IMR-90 (cell line): ENCODE results near the gene HDAC3. TPM values are rescaled to one million over a fixed set of nuclear protein-coding genes. Genes with fewer than 3 reads are reported as not detected.

Experiments
- ATAC-seq: fragments of 200-7000 bp; cut with Tn5 transposase; 2 replicates; pipeline ENCODE4 v1.9.1; 2020; ENCODE audit warnings: low read depth, mild to moderate bottlenecking, moderate library complexity
- BruUV-seq: library from RNA; stranded (reverse); fragments of 400-500 nt; replicated peaks from 2 replicates; lab custom pipeline; 2021; lab: Mats Ljungman, UMichigan
- CTCF ChIA-PET: fragments of 300-600 bp; formaldehyde crosslinking; extraction: SDS; loops from one replicate; lab custom pipeline; 2021; ENCODE audit warnings: antibody characterized with exemption; lab: Yijun Ruan, JAX
- POLR2A ChIA-PET: fragments of 300-600 bp; sonication (Branson Sonifier 250); formaldehyde crosslinking; loops from one replicate; lab custom pipeline; 2022; ENCODE audit warnings: antibody characterized with exemption; ENCODE audit not compliant: unreplicated experiment; lab: Charles Lee
- DNase-seq: peaks from one replicate; pipeline ENCODE4 v3.0.0; 2013
- H2AFZ ChIP-seq: replicated peaks from 2 replicates; pipeline ENCODE3; 2013; ENCODE audit warnings: low read length, mild to moderate bottlenecking; ENCODE audit not compliant: poor library complexity
- H2AK5ac ChIP-seq: 2 replicates; pipeline ENCODE4 v1.6.1; 2013; ENCODE audit warnings: low read depth, low read length, inconsistent platforms
- H2AK9ac ChIP-seq: replicated peaks from 2 replicates; pipeline ENCODE3; 2013; ENCODE audit warnings: mild to moderate bottlenecking, low read depth, low read length, moderate library complexity; ENCODE audit not compliant: poor library complexity
- H2BK120ac ChIP-seq: 2 replicates; pipeline ENCODE4 v1.6.1; 2013; ENCODE audit warnings: low read depth, low read length, inconsistent platforms
- H2BK15ac ChIP-seq: 3 replicates; pipeline ENCODE4 v1.6.1; 2013; ENCODE audit warnings: low read depth, low read length, inconsistent platforms
- H2BK20ac ChIP-seq: 2 replicates; pipeline ENCODE4 v1.6.1; 2013; ENCODE audit warnings: low read depth, mild to moderate bottlenecking, inconsistent platforms, low read length, moderate library complexity
- H2BK5ac ChIP-seq: 2 replicates; pipeline ENCODE4 v1.6.1; 2013; ENCODE audit warnings: mild to moderate bottlenecking, low read depth, low read length, inconsistent platforms; ENCODE audit not compliant: poor library complexity, severe bottlenecking
- H3K14ac ChIP-seq: replicated peaks from 2 replicates; pipeline ENCODE4 v1.6.1; 2013; ENCODE audit warnings: low read depth, low read length, inconsistent platforms
- H3K18ac ChIP-seq: 2 replicates; pipeline ENCODE4 v1.6.1; 2013; ENCODE audit warnings: low read depth, low read length, control low read depth
- H3K23ac ChIP-seq: 2 replicates; pipeline ENCODE4 v1.6.1; 2013; ENCODE audit warnings: low read depth, low read length, inconsistent platforms
- H3K27ac ChIP-seq: 2 replicates; pipeline ENCODE4 v1.5.1; 2013; ENCODE audit warnings: mild to moderate bottlenecking, control low read depth, low read length; ENCODE audit not compliant: insufficient read depth
- H3K27me3 ChIP-seq: 2 replicates; pipeline ENCODE4 v1.6.1; 2013; ENCODE audit warnings: low read length; ENCODE audit not compliant: control insufficient read depth, insufficient read depth
- H3K36me3 ChIP-seq: 2 replicates; pipeline ENCODE4 v1.6.1; 2013; ENCODE audit warnings: low read length, mixed read lengths; ENCODE audit not compliant: control insufficient read depth, insufficient read depth
- H3K4ac ChIP-seq: 2 replicates; pipeline ENCODE4 v1.6.1; 2013; ENCODE audit warnings: low read depth, low read length, inconsistent platforms
- H3K4me1 ChIP-seq: 2 replicates; pipeline ENCODE4 v1.6.1; 2013; ENCODE audit warnings: low read length, mixed read lengths; ENCODE audit not compliant: control insufficient read depth, insufficient read depth
- H3K4me2 ChIP-seq: 2 replicates; pipeline ENCODE4 v1.6.1; 2013; ENCODE audit warnings: low read depth, mild to moderate bottlenecking, control low read depth, low read length, moderate library complexity
- H3K4me3 ChIP-seq: 2 replicates; pipeline ENCODE4 v1.5.1; 2013; ENCODE audit warnings: low read depth, mild to moderate bottlenecking, control low read depth, low read length, moderate library complexity; ENCODE audit not compliant: insufficient read depth
- H3K56ac ChIP-seq: 2 replicates; pipeline ENCODE4 v1.6.1; 2013; ENCODE audit warnings: low read length, inconsistent platforms; ENCODE audit not compliant: insufficient read depth; ENCODE audit errors: extremely low read depth
- H3K79me1 ChIP-seq, 2 experiments: 2 replicates each; pipeline ENCODE4 v1.6.1; 2013; ENCODE audit warnings: low read length in 2 of 2, inconsistent platforms in 1 of 2, low read depth in 1 of 2
- H3K9ac ChIP-seq: 2 replicates; pipeline ENCODE4 v1.6.1; 2013; ENCODE audit warnings: low read depth, low read length, control low read depth
- H3K9me1 ChIP-seq: 2 replicates; pipeline ENCODE4 v1.6.1; 2013; ENCODE audit warnings: low read length, inconsistent platforms; ENCODE audit not compliant: insufficient read depth
- H3K9me3 ChIP-seq: 2 replicates; pipeline ENCODE4 v1.6.1; 2013; ENCODE audit warnings: low read length; ENCODE audit not compliant: control insufficient read depth, insufficient read depth
- H4K20me1 ChIP-seq: 2 replicates; pipeline ENCODE4 v1.6.1; 2013; ENCODE audit warnings: low read length, inconsistent platforms; ENCODE audit not compliant: insufficient read depth
- H4K5ac ChIP-seq: 2 replicates; pipeline ENCODE4 v1.6.1; 2013; ENCODE audit warnings: mild to moderate bottlenecking, low read depth, low read length, control low read depth
- H4K8ac ChIP-seq, 2 experiments: 2 replicates each; pipeline ENCODE4 v1.6.1; 2013; ENCODE audit warnings: low read depth in 2 of 2, low read length in 2 of 2, control low read depth in 1 of 2, inconsistent platforms in 1 of 2
- H4K91ac ChIP-seq: 2 replicates; pipeline ENCODE4 v1.6.1; 2013; ENCODE audit warnings: low read depth, low read length, inconsistent platforms; ENCODE audit not compliant: insufficient read depth
- BHLHE40 ChIP-seq: fragments of 150-350 bp; IDR thresholded peaks from 2 replicates; pipeline ENCODE4 v1.6.1; 2016; ENCODE audit warnings: mild to moderate bottlenecking, low read depth, low read length
- CEBPB ChIP-seq: IDR thresholded peaks from 2 replicates; pipeline ENCODE4 v1.6.1; 2012; ENCODE audit warnings: low read depth, low read length, improper control_type of control experiment
- CHD1 ChIP-seq: IDR thresholded peaks from 2 replicates; pipeline ENCODE4 v1.6.1; 2012; ENCODE audit warnings: low read depth, low read length, improper control_type of control experiment
- FOS ChIP-seq: fragments of 150-350 bp; IDR thresholded peaks from 2 replicates; pipeline ENCODE4 v1.6.1; 2016; ENCODE audit warnings: low read depth, low read length
- MAFK ChIP-seq: IDR thresholded peaks from 2 replicates; pipeline ENCODE4 v1.6.1; 2012; ENCODE audit warnings: low read depth, low read length, improper control_type of control experiment
- MAZ ChIP-seq: IDR thresholded peaks from 2 replicates; pipeline ENCODE4 v1.6.1; 2012; ENCODE audit warnings: low read depth, mild to moderate bottlenecking, low read length, improper control_type of control experiment, moderate library complexity, borderline replicate concordance
- MXI1 ChIP-seq: IDR thresholded peaks from 2 replicates; pipeline ENCODE4 v1.6.1; 2012; ENCODE audit warnings: low read depth, mild to moderate bottlenecking, low read length, moderate library complexity, borderline replicate concordance
- NFE2L2 ChIP-seq: fragments of 150-350 bp; IDR thresholded peaks from 2 replicates; pipeline ENCODE4 v1.6.1; 2016; ENCODE audit warnings: low read depth, mild to moderate bottlenecking, low read length
- POLR2A ChIP-seq: IDR thresholded peaks from 2 replicates; pipeline ENCODE4 v1.6.1; 2012; ENCODE audit warnings: mild to moderate bottlenecking, low read depth, low read length
- RAD21 ChIP-seq: IDR thresholded peaks from 2 replicates; pipeline ENCODE4 v1.6.1; 2012; ENCODE audit warnings: low read length, improper control_type of control experiment
- RCOR1 ChIP-seq: IDR thresholded peaks from 2 replicates; pipeline ENCODE4 v1.6.1; 2012; ENCODE audit warnings: mild to moderate bottlenecking, low read length, improper control_type of control experiment; ENCODE audit not compliant: insufficient replicate concordance
- RFX5 ChIP-seq: IDR thresholded peaks from 2 replicates; pipeline ENCODE4 v1.8.0; 2012; ENCODE audit warnings: low read depth, mild to moderate bottlenecking, low read length, moderate library complexity
- SMC3 ChIP-seq: fragments of 150-350 bp; IDR thresholded peaks from 2 replicates; pipeline ENCODE4 v1.6.1; 2016; ENCODE audit warnings: low read depth, mild to moderate bottlenecking, antibody characterized with exemption, low read length, moderate library complexity
- WGBS, 2 experiments: methylation state at CpG; one replicate each; pipeline versions ENCODE4 v1.1.5 to v1.1.7; 2013; ENCODE audit warnings: missing lambda C conversion rate in 2 of 2; ENCODE audit not compliant: insufficient read length in 1 of 2; ENCODE audit errors: extremely low coverage in 2 of 2; 5-methylcytosine and 5-hydroxymethylcytosine counted together
- dilution Hi-C: fragments of 300-500 bp; cut with HindIII; formaldehyde crosslinking; loops from one replicate; pipeline ENCODE4 v1.14.3; 2018; ENCODE audit warnings: low sequenced_read_pairs; ENCODE audit not compliant: unreplicated experiment
- in situ Hi-C: fragments of 300-500 bp; cut with MboI; formaldehyde crosslinking; loops from 3 replicates; pipeline ENCODE4 v1.14.3; 2019; ENCODE audit warnings: low sequenced_read_pairs, inconsistent platforms, mixed read lengths
- intact Hi-C: fragments of 100-400 bp; cut with micrococcal nuclease; formaldehyde crosslinking; loops from 2 replicates; pipeline ENCODE4 v1.10.0; 2022
- polyA plus RNA-seq, 3 experiments: library from polyadenylated mRNA; depleted of rRNA; stranded (reverse); fragments of >200 nt; gene quantifications; 2 replicates each; pipeline ENCODE4 v1.2.3, GENCODE V29; 2012; ENCODE audit warnings: low replicate concordance in 1 of 3
- total RNA-seq: library from RNA; depleted of rRNA; stranded (reverse); fragments of >200 nt; gene quantifications from 2 replicates; pipeline ENCODE4 v1.2.3, GENCODE V29; 2012
- TF ChIP-seq, protein P1 (sequence below): fragments of 150-350 bp; IDR thresholded peaks from 2 replicates; pipeline ENCODE4 v1.6.1; 2017; ENCODE audit warnings: mild to moderate bottlenecking, antibody characterized with exemption, low read length, low read depth
- TF ChIP-seq, protein P2 (sequence below): conservative IDR thresholded peaks from 2 replicates; pipeline ENCODE4 v1.5.1; 2012; ENCODE audit warnings: mild to moderate bottlenecking, low read depth, low read length, improper control_type of control experiment

The HDAC3 gene
- total and polyA plus RNA-seq, 2 of the 4 experiments (the other 2 are of a cell fraction) = 84.2 to 89.7 TPM

DNA sequence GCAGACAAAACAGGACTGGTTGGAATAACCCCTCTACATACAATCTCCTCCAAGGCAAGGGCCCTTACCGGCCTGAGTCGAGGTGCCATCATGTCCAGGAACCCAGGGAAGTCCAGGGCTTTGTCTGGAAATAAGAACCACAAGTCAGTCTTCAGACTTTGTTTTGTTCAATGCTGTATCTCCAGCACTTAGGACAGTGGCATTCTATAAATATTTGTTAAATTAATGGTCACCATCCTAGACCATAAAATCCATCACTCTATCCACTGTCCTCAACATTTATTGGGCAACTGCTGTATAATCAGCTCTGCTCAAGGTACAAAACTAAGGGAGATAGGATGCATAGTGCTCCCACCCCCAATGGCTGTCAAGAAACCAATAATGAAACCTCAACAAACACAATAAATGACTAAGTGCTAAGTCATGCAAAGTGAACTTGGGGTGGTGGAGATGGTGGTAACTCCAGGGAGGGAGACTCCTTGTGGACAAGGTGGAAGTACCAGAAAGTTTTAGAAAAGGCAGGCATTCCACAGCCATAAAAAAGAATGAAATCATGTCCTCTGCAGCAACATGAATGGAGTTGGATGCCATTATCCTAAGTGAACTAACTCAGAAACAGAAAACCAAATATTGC is 5.1 kb upstream of the HDAC3 start (continued):
- peak; percentile 43; the same call in 1 of the 2 replicates for TF ChIP-seq NFE2L2

DNA sequence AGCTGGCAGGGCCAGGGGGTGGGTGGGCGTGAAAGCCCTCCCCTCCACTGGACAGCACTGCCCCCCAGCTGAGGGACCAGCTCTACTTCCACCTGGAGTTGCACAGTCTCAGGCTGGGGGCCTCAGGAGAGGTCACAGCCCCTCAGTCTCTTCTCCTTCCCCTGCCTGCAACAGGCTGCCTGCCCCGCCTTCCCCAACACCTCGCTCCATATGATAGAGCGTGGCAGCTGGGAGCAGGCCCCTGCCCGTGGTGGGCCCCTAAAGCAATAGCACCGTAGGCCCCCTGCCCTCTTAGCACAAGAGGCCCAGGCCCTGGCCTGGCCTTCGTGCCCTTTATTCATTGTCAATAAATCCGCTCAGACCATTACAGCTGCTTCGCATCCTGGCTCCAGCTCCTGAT is 4.0 kb upstream of the HDAC3 start:
- WGBS, 2 experiments = 82% methylated on average over 4 of the region's 9 CpGs; no CpG with 5 or more reads in 1 of the 2 experiments
- Histone ChIP-seq H3K56ac (no peak overlapping the region), H4K20me1 (peaks cover 11% of the 10 kb centered on the region), H2BK5ac (no peak overlapping the region), H3K4me3 (no peak overlapping the region), H2AK5ac (no peak overlapping the region), H2AFZ (no peak overlapping the region), H4K5ac (no peak overlapping the region), H3K18ac (no peak overlapping the region), H3K79me1 (peaks cover 7 to 24% of the 10 kb centered on the region in 2 experiments; a peak in 3 of 4 replicates), H3K4me1 (peaks cover 8% of the 10 kb centered on the region), H3K23ac (no peak overlapping the region), H3K9ac (no peak overlapping the region), H2BK15ac (no peak overlapping the region), H3K9me1 (peaks cover 17% of the 10 kb centered on the region), H2BK120ac (no peak overlapping the region), H3K4ac (no peak overlapping the region), H3K14ac (no peak overlapping the region), H3K27me3 (no peaks in the 10 kb centered on the region), H4K91ac (no peak overlapping the region), H2BK20ac (no peak overlapping the region), H2AK9ac (no peak overlapping the region), H4K8ac (no peak overlapping the region), H3K36me3 (peaks cover 23% of the 10 kb centered on the region), H3K27ac (no peak overlapping the region), H3K9me3 (no peaks in the 10 kb centered on the region), H3K4me2 (no peak overlapping the region)
- intact Hi-C loops = no loop called here
- dilution Hi-C loops = no loop called here
- DNase-seq = no peak
- in situ Hi-C loops = no loop called here
- ChIA-PET CTCF (interaction anchor here (0.6 kb wide), 1 partner anchor 50 kb away, joined by 3 read pairs; no protein-coding TSS in a partner anchor), POLR2A (no interaction called here)
- no TSS peak for BruUV-seq
- no peak for ATAC-seq
- TF ChIP-seq MXI1 (no peak), CHD1 (no peak), POLR2A (no peak), CEBPB (no peak), RAD21 (no peak), BHLHE40 (no peak), MAZ (no peak), RCOR1 (no peak), FOS (no peak), RFX5 (no peak), SMC3 (no peak), MAFK (no peak)
- TF ChIP-seq, protein P1, sequence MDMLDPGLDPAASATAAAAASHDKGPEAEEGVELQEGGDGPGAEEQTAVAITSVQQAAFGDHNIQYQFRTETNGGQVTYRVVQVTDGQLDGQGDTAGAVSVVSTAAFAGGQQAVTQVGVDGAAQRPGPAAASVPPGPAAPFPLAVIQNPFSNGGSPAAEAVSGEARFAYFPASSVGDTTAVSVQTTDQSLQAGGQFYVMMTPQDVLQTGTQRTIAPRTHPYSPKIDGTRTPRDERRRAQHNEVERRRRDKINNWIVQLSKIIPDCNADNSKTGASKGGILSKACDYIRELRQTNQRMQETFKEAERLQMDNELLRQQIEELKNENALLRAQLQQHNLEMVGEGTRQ = no peak
- TF ChIP-seq, protein P2, sequence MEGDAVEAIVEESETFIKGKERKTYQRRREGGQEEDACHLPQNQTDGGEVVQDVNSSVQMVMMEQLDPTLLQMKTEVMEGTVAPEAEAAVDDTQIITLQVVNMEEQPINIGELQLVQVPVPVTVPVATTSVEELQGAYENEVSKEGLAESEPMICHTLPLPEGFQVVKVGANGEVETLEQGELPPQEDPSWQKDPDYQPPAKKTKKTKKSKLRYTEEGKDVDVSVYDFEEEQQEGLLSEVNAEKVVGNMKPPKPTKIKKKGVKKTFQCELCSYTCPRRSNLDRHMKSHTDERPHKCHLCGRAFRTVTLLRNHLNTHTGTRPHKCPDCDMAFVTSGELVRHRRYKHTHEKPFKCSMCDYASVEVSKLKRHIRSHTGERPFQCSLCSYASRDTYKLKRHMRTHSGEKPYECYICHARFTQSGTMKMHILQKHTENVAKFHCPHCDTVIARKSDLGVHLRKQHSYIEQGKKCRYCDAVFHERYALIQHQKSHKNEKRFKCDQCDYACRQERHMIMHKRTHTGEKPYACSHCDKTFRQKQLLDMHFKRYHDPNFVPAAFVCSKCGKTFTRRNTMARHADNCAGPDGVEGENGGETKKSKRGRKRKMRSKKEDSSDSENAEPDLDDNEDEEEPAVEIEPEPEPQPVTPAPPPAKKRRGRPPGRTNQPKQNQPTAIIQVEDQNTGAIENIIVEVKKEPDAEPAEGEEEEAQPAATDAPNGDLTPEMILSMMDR = no peak
